ENCODE results near the gene EPB41L4B. TPM values are rescaled to one million over a fixed set of nuclear protein-coding genes. Genes with fewer than 3 reads are reported as not detected.

EPB41L4B gene
- total and polyA plus RNA-seq, 2 of the 13 experiments (the other 11 are each of a cell fraction or from before 2014, with no cell fraction given) = 17.6 to 22.1 TPM

DNA sequence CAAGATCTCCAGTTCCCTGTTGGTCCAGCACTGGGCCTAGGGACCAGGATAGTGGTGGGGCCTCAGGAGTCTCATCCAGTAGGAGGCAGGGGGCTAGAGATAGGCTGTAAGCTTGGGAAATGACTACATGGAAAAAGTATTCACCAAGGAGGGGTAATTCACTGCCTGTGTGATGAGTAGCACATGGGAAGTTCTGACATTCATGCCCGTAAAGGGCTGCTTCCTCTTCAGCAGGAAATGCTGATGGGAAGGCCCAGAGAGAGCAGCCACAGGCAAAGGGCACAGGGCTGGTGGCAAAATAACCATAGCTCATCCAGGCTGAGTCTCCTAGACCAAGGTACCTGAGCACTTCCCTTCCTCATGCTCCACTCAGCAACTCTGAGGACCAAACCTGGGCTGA is 130.7 kb downstream of the EPB41L4B start:
- H3K9ac ChIP-seq (ENCODE audit: insufficient read depth, low read depth, low read length) = no peak overlapping the region
- 0 out of 2 replicates have a peak, but pooled peaks cover 9% of the 10 kb centered on the region for H3K4me1 ChIP-seq (ENCODE audit: insufficient read depth, low read length)
- H4K20me1 ChIP-seq (ENCODE audit: insufficient read depth, low read length) = no peaks in the 10 kb centered on the region
- ATAC-seq (no peak), DNase-seq (ENCODE audit: low spot score) (no peak), FAIRE-seq (no peak)
- no peak overlapping the region for H3K27ac ChIP-seq (ENCODE audit: extremely low read length, insufficient read depth, low read length)
- ChIA-PET POLR2A (no interaction called here), CTCF (ENCODE audit: low intra/inter-chr PET ratio, low total read pairs) (no interaction called here)
- no peak overlapping the region for H3K4me2 ChIP-seq (ENCODE audit: low read depth, low read length)
- H3K4me3 ChIP-seq (replicated peaks in 1 of 3; ENCODE audit: insufficient read depth in 1 of 3, low read depth in 2 of 3, low read length in 3 of 3) = no peak overlapping the region
- in situ Hi-C loops (cut with HindIII; ENCODE audit: extremely low pct_ligation_motif_present, low pct_unique_long_range_greater_than_20kb) (loop anchor here (5.0 to 25.0 kb wide), 2 partner anchors 132 to 322 kb away; partner anchors contain the start of gene EPB41L4B), intact Hi-C loops (cut with micrococcal nuclease; ENCODE audit: unreplicated experiment) (no loop called here)
- no peak overlapping the region for H2AFZ ChIP-seq (ENCODE audit: low read length)
- WGBS (ENCODE audit: low lambda C conversion rate) = 33% methylated on average over 1 of the region's 1 CpG
- H3K79me2 ChIP-seq (ENCODE audit: insufficient read depth, low read length) = no peaks in the 10 kb centered on the region
- TF ChIP-seq AKAP8 (CRISPR knock-in tag; IDR thresholded peaks at IDR 0.05) (no peak), KLF11 (CRISPR knock-in tag; IDR thresholded peaks at IDR 0.05) (no peak), ZFYVE20 (CRISPR knock-in tag; IDR thresholded peaks at IDR 0.05; ENCODE audit: borderline replicate concordance, low read depth) (no peak), IKZF5 (CRISPR knock-in tag; IDR thresholded peaks at IDR 0.05) (no peak), ZNF878 (CRISPR knock-in tag; IDR thresholded peaks at IDR 0.05) (no peak), AGO1 (IDR thresholded peaks at IDR 0.05; ENCODE audit: low read depth, low read length, poor library complexity, severe bottlenecking) (no peak), ZNF788 (CRISPR knock-in tag; IDR thresholded peaks at IDR 0.05; ENCODE audit: borderline replicate concordance) (no peak)
- TF ChIP-seq, protein P1, sequence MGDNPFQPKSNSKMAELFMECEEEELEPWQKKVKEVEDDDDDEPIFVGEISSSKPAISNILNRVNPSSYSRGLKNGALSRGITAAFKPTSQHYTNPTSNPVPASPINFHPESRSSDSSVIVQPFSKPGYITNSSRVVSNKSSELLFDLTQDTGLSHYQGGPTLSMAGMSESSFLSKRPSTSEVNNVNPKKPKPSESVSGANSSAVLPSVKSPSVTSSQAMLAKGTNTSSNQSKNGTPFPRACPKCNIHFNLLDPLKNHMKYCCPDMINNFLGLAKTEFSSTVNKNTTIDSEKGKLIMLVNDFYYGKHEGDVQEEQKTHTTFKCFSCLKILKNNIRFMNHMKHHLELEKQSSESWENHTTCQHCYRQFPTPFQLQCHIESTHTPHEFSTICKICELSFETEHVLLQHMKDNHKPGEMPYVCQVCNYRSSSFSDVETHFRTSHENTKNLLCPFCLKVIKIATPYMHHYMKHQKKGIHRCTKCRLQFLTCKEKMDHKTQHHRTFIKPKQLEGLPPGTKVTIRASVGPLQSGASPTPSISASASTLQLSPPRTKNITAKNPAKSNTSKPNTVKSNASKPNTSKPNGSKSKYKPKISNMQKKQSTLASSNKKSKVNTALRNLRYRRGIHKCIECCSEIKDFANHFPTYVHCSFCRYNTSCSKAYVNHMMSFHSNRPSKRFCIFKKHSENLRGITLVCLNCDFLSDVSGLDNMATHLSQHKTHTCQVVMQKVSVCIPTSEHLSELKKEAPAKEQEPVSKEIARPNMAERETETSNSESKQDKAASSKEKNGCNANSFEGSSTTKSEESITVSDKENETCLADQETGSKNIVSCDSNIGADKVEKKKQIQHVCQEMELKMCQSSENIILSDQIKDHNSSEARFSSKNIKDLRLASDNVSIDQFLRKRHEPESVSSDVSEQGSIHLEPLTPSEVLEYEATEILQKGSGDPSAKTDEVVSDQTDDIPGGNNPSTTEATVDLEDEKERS (CRISPR knock-in tag; IDR thresholded peaks at IDR 0.05) = no peak
- TF ChIP-seq, protein P2, sequence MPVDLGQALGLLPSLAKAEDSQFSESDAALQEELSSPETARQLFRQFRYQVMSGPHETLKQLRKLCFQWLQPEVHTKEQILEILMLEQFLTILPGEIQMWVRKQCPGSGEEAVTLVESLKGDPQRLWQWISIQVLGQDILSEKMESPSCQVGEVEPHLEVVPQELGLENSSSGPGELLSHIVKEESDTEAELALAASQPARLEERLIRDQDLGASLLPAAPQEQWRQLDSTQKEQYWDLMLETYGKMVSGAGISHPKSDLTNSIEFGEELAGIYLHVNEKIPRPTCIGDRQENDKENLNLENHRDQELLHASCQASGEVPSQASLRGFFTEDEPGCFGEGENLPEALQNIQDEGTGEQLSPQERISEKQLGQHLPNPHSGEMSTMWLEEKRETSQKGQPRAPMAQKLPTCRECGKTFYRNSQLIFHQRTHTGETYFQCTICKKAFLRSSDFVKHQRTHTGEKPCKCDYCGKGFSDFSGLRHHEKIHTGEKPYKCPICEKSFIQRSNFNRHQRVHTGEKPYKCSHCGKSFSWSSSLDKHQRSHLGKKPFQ (CRISPR knock-in tag; IDR thresholded peaks at IDR 0.05; ENCODE audit: insufficient replicate concordance) = no peak
- TF ChIP-seq, protein P3, sequence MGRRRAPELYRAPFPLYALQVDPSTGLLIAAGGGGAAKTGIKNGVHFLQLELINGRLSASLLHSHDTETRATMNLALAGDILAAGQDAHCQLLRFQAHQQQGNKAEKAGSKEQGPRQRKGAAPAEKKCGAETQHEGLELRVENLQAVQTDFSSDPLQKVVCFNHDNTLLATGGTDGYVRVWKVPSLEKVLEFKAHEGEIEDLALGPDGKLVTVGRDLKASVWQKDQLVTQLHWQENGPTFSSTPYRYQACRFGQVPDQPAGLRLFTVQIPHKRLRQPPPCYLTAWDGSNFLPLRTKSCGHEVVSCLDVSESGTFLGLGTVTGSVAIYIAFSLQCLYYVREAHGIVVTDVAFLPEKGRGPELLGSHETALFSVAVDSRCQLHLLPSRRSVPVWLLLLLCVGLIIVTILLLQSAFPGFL (CRISPR knock-in tag; IDR thresholded peaks at IDR 0.05) = no peak
- peaks cover 0 to 1% of the 10 kb centered on the region in 2 experiments; a peak in 1 of 5 replicates for H3K27me3 ChIP-seq (ENCODE audit: control insufficient read depth in 1 of 2, insufficient read depth in 2 of 2, low read length in 2 of 2)
- H3K9me3 ChIP-seq (ENCODE audit: low read length) = no peaks in the 10 kb centered on the region
- BruUV-seq (replicated peaks) = no TSS peak
- no peaks in the 10 kb centered on the region for H3K36me3 ChIP-seq (replicated peaks in 1 of 2; ENCODE audit: control insufficient read depth in 1 of 2, insufficient read depth in 2 of 2, low read length in 2 of 2)

Data from HepG2 (cell line).